Brain pericyte (primary cell): ENCODE data around the gene SNED1.
"Not testable (repeated sequence)": the region's sequence is repeated elsewhere in the genome, so short reads cannot be mapped to it uniquely, and the experiment has no call there.

ENCODE experiments used
- DNase-seq: peaks from one replicate; pipeline ENCODE4 v3.0.0-alpha.2; 2012; ENCODE audit warnings: low read depth, low spot score

The SNED1 gene

DNA sequence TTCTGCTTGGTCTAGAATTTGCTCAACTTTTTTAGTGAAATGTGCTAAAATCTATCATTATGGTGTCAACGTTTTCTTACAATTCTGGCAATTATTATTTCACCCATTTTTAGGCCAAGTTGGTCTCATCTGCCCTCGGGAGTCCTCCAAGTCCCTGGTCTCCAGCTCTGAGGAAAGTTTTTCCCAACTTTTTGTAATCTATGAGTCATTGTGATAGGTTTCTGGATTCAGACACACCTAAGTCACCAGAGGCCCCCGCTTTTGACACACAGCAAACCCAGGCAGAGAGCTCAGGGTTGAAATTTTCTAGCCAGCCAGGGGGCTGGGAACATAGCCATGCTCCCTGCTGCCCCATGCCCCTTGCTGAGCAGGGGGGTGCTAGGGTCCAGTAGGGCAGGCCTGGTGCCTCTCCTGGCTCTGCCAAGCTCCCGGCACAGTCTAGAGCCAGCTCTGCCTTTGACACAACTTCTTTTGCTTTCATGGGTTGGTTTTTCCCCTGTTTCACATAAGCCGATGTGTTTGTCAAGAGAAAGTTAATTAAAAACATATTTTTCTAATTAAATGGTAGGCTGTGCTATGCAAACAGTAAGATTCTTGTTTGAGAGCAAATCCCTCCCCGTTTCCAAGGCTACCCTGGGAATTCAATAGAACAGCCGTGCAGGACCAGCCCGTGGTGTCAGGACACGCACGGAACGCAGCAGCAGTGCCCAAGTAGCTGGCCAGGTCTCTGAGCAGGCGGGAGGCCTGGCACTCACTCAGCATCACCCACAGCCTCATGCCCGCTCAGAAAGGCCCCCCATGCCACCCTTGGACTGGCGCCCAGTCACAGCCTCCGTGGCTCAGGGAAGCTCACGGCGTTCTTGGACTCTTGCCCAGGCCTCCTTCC is 25.5 kb upstream of the SNED1 start:
- DNase-seq = no peak

DNA sequence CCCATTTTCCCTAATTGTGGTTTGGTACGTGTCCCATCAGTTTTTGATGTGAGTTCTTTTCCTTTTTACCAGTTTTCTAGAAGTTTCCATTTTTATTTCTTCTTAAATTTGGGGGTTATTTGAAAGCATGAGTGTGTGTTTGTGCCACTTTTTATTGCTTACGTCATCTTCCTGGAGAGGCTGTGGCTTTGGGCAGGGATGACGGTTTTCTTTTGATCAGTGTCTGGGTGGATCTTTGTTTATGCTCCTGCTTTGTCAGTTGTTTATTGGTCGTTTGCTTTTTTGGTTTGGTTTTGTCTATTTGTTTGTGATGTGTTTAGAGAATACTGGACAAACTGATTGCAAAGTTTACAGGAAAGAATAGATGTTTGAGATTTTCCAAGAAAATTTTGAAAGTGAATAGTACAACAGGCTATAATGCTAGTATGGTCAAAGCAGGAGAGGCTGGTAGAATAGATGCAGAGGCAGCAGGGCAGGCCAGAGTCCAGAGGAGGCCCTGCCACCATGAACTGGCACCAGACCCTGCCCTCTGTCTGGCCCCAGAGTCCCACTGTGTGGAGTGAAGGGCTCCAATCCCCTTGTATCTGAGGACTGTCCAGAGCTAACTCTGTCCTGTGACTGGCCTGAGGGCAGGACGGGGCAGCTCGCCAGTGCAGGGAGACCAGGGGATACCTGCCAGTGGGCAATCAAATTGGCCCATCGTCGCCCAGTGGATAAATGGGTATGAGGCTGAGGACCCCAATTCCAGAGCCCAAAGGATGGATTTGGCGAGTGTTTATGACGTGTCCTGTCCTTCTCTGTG is 23.4 kb upstream of the SNED1 start:
- DNase-seq = no peak

DNA sequence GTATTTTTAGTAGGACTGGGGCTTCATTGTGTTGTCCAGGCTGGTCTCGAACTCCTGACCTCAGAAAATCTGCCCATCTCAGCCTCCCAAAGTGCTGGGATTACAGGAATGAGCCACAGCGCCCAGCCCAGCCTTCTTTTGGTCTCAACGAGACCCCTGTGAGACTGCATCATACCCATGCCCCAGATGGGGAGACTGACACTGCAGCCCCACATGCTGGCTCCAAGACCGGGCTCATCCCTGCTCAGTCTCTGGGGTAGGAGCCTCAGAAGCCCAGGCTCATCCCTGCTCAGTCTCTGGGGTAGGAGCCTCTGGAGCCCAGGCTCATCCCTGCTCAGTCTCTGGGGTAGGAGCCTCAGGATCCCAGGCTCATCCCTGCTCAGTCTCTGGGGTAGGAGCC is 22.5 kb upstream of the SNED1 start:
- not testable (repeated sequence) for DNase-seq

DNA sequence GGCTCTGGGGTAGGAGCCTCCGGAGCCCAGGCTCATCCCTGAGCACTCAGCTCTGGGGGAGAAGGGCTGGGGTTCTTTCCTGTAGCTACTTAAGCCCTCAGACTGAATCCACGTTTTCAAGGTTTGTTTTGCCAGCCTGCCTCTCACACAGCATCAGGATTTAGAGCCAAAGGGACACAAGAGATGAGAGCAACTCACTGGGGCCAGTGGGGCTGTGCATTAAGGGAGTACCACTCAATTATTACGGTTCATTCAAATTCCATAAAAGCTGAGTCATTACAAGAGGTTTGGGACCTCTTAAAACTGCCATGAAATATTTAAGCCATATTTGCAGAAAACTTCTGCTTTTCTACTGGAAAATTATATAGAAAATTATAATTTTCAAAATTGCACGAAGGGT is 17.1 kb upstream of the SNED1 start:
- no peak for DNase-seq

DNA sequence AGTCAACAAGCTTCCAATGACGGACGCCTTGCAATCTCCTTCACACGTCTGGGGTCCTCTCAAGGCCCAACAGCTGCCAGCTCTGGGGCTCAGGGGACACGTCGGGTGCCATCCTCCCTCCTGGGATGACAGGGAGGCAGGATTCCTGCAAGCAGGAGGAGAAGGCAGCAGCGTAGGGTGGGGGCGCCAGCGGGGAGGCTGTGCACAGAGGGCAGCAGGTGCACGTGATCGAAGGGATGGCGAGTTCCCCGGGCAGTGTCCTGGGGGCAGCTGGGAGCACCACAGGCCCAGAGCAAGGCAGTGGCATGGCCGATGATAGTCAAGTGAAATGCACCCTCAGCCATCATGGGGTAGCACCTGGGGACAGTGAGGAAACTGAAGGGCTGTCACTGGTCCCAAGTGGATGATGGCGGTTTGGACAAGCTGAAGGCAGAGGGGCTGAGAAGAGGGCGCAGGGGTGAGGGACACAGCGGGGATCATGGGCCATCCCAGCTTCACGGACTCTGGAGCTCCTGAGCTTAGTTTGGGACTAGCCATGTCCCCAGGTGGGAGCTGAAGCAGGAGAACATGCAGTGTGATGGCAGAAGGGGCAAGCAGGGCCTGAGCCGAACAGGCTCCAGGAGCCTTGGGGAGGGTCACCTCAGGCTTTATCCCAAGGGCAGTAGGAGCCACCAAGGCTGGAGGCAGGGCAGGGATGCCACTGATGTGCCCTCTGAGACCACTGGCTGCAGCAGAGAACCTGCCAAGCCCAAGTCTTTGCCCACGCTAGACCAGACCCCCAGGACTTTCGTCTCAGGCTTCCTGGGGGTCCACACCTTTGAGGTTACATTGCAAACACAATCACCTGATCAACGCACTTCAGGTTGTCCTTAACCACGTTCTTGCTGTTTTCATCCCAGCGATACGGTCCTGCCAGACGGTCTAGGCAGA is 16.3 kb upstream of the SNED1 start:
- DNase-seq = no peak

DNA sequence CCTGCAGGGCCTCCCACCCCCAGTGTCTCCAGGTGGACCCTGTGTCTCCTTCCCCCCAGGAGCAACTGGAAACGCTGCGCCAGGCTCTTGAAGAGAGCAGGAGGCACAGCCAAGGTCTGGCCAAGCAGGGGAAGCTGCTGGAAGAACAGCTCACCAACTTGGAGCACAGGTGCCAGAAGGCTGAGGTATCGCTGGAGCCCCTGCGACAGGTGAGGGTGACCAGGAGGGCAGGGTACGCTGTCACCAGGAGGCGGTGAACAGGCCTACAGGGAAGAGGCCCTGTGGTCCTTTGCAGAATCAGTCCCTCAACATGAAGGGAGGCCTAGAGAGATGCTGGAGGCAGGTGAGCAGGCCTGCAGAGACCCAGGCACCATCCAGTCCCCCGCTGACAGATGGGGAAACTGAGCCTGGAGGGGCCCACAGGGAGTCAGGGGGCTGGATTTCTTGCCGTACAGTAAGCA is 15.6 kb upstream of the SNED1 start:
- DNase-seq = no peak

DNA sequence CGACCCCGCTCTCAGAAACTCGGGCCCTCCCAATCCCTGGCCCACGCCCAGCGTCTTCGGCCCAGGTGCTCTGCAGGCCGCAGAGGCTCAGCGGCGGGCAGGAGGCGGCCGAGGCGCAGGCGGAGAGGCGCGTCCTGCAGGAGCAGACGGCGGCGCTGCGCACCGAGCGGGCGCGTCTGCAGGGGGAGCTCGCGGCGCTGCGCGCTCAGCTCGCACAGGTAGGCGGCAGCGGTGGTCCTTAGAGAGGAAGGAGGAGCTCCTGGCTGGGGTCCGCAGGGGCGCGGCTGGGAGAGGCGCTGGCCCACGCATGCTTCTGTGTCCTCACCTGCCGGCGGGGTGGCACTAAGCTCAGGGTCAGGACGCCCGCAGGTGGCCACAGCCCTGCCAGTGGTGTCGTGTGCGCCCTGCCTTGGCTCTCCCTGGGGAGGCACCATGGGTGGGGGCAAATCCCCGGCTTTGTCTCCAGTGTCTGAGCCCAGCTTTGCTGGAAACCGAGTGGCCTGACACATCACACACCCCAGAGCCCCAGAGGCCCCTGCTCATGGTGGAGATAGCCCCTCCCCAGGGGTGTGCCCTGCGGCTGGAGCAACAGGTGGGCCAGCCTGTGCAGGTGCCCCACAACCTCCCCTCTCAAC is 14.9 kb upstream of the SNED1 start:
- DNase-seq = no peak

DNA sequence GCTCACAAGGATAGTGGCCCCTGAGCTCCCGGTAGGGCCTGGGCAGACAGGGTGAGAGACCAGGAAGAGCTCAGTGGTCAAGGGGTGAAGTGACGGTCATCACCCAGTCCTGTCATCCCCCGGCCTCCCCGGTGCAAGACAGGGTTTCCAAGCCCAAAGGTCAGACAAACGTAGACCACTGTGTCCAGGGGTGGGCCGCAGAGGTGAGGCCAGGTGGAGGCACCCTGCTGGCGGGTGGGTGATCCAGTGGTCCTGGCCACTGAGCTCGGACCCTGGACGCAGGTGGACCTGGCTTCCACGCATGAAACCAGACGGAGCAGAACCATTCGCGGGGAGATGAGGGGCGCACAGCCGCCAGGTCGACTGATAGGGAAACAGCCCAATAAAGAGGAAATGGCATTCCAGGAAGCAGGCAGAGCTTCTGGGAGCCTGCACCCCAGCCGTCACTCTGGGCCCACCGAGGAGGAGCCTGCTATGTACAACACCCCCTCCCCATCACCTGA is 14.4 kb upstream of the SNED1 start:
- no peak for DNase-seq

DNA sequence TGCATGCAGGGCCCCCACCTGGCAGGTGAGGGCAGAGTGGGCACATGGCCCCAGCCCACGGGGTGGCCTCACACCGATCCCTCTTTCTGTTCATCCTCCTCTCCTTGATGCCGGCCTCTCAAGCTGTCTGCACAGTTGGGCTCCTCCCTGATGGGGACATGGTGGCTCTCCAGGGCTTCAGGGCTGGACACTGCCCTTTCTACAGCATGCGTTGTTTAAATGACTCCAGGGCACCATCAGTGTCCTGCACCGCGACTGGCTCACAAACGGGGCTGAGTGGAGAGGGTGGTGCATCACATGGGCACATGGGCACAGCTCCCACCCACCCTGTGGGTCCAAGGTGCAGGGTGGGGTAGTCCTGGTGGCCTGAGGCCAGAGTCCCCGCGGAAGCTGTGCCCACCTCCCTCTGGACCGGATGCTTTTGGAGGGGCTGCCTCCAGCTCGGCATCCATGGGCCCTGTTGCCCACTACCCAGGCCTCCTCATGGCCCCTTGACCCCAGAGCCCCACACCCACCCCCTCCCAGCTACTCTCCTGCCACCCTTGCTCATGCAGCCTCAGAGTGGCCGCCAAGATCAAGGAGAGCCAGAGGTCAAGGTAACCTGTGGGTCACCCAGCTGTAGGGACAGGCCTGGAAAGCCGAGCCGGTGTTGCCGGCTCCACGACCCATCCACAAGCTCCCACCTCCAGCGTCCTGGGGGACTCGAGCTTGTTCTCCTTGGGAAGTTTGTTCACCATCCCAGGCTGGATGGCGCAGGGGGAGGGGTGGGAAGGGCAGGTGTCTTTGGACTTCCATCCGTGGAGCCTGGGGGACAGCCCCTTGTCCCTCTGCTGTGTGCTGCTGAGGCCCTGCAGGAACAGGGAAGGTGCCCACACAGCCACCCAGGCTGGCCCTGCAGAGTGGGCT is 12.3 kb upstream of the SNED1 start:
- no peak for DNase-seq

DNA sequence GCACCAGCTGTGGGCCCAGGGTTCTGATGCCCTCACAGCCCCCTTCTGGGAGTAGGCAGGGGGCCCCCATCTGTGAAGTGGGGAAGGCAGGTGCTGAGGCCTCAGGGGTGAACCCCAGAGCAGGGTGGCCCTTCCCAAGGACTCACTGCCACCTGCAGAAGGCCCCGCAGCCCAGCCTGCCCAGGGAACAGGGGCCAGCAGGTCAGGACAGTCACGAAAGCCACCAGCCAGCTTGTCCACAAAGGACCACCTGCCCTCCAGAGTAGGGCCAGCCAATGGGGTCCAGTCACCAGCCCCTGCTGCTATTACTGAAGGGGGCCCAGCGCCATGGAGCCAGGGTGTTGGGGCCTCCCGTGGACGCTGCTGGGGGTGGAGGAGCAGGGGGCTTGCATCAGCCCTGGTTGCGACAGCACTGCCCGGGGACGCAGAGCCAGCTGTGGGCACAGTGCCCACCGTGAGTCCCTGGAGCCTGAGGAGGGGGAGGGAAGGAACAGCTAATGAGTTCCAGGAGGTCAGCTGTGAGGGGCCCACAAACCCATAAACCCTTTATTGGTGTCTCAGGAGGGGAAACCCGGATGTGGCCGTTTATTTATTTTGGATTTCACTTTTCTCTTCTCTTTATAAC is 11.5 kb upstream of the SNED1 start:
- DNase-seq = peak; percentile 80

DNA sequence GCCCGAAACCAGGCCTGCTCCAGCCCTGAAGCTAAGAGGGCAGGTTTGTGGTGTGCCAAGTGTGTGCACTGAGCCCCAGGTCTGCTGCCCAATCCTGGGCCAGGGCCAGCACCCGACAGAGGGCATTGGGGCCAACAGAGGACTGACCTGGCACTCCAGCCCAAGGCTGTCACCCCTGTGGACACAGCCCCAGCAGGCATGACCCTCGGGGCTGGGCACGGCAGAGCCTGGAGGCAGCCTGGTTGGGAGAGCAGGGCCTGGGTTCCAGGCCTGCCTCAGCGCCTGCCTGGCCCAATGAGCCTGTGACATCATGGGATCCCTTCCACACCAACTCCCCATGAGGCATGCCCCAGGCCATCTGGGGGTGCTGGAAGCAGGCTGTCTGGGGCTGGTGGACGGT is 10.8 kb upstream of the SNED1 start:
- no peak for DNase-seq

DNA sequence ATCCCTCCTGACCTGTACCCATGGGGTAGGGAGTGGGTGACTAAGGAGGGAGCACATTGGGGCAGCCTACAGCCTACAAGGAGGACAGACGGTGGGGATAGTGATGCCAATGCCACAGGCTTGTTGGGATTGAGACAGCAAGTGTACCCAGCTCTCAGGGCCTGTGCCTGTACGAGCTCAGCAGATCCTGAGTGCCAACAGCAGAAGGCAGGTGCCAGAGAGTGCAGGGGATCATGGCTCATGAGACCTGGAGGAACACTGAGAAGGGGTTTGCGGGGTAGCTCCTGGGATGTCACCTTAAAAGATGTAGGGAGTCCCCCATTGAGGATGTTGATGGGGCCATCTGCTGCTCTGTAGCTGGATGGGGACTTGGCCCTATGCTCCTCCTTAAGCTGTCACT is 10.3 kb upstream of the SNED1 start:
- no peak for DNase-seq

DNA sequence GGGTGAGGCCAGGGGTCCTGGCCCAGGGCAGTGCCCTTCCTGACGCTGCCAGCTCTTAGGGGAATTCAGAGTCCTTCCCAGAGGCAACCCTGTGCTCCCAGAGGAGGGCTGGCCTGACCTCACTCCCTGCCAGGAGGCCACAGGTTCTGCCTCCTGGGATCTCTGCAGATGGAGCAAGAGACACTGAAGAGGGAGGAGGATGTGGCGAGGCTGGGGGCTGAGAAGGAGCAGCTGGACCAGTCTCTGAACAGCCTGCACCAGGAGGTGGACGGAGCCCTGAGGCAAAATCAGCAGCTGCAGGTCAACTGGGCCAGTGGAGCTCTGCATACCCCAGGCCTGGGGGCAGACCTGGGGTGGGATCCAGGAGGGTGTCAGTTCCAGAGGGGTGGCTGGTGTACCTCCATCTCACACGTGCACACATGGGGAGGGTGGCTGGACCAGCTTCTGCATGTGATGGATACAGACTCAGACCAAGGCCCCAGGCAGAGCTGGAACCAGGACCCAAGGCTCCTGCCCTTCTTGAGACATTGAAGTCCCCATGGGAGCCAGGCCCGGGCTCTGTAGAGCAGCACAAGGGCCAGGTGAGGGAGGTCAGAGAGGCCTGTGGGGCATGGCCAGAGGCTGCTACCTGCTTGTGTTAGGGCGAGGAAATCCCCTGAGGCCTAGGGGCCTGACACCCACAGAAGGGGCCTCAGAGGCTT is 9.7 kb upstream of the SNED1 start:
- no peak for DNase-seq

DNA sequence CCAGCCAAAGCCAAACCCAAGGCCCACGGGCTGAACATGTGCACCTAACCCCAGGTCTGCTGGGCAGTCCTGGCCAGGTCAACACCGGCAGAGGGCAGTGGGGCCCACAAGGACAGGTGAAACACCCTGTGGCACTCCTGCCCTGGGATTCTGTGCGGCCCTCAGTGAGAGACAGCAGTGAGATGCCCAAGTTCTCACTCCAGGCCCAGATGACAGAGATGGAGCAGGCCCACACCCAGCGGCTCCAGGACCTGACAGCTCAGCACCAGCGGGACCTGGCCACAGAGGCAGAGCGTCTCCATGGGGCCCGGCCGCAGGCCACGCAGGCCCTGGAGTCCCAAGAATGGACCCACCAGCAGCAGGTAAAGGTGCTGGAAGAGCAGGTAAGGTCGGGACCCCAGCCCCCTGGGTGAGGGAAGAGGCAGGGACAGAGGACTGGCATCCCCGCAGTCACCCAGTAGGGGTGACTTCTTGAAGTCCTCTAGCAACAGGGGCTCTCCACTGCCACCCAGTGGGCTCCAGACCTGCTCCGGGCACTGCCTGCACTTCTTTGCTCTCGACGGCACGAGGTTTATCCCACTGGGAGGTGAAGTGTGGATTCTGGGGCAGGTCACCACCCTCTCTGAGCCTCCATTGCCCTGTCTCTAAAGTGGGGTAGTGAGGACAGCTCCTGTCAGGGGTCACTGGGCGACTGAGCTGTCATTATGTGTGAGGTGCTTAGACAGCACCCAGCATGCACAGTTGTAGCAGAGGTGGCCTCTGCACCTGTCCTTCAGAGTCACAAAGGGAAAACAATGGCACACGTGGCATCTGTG is 8.8 kb upstream of the SNED1 start:
- no peak for DNase-seq

DNA sequence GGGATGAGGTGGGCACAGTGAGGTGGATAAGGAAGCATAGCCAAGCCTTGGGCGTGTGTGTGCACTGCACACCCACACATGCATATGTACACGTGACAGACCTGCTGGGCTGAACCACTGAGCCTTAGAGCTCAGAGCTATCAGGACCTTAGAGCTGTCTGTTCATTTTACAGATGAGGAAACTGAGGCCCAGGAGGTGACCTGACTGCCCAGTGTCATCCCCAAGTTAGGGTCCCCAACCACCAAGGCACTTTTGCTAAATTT is 8.2 kb upstream of the SNED1 start:
- DNase-seq = no peak

DNA sequence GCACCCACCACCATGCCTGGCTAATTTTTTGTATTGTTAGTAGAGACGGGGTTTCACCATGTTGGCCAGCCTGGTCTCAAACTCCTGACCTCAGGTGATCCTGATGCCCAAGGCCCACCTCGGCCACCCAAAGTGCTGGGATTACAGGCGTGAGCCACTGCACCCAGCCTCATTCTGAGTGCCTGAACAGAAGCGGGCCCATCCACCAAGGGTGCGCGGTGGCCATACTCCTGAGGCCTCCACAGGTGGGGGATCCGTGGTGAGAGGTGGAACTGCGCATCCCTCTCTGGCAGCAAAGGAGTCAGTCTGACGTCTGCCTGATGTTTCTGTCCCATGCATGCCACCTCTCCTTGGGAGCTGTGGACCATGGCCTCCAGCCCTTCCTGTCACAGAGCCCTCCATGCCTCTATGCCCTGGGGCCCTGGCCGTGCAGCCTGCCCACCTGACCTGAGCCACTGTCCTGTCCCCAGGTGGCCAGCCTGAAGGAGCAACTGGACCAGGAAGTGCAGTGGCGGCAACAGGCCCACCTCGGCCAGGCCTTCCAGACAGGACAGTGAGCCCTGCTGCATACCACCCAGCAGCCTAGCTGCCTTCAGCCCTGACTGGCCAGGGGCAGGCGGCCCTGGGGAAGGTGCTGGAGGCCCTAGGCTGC is 7.6 kb upstream of the SNED1 start:
- DNase-seq = no peak

DNA sequence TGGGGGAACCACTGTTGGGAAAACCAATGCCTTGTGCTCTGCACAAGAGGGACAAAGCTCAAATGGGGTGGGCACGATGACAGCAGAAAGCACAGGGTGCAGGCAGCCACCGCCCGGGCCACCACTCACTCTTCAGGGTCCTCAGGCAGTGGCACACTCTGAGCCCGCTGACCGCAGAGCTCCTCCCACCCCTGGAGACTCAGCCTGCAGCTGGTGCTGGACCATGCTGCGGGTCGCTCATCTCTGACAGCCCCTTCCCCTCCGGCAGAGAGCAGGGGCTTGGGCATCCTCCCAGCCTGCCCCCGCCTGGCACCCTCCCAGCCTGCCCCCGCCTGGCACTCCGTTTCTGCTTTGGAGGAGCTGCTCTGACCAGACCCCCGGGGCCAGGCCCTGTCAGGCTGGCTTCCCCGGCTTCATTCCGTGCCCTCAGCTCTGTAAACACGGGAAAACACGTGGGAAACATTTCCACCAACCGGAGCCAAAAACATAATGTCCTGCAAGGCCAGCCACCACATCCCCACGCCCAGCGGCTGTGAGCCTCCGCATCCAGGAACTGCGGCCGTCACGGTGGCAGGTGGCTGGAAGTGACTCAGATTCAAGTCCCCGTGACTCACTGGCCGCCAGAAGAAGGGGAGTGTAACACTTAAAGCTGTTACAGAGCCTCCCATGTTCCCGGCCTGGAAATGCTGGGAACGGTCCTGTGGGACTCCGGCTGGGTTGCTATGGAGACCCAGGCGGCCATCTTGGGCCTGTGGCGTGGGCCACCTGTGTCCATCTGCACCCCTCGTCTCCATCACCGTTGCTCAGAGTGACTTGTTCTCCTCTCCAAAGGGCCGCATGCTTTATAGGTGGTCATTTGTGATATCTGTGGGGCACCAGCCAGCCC is 6.8 kb upstream of the SNED1 start:
- peak; percentile 77 for DNase-seq
